SK-N-SH (cell line): Measurements from ENCODE around the gene PSMB5. TPM values are rescaled to one million over a fixed set of nuclear protein-coding genes. Genes with fewer than 3 reads are reported as not detected.

Source experiments
- CTCF ChIA-PET: fragments of 300-600, 350-600 bp; formaldehyde crosslinking; extraction: SDS; loops from one replicate; lab custom pipeline; 2021; lab: Yijun Ruan, JAX
- POLR2A ChIA-PET: fragments of 350-600 bp; sonication (Branson Sonifier 250); formaldehyde crosslinking; extraction: SDS; loops from one replicate; lab custom pipeline; 2020; ENCODE audit warnings: antibody characterized with exemption, inconsistent platforms; lab: Yijun Ruan, JAX
- DNase-seq: peaks from one replicate; pipeline ENCODE4 v3.0.0; 2012
- H2AFZ ChIP-seq: fragments of 200-600 bp; sonication (generic); 2 replicates; pipeline ENCODE4 v1.8.1; 2016; ENCODE audit warnings: antibody characterized with exemption, mild to moderate bottlenecking, low read depth
- H3F3A ChIP-seq: fragments of 200-600 bp; sonication (generic); replicated peaks from 2 replicates; pipeline ENCODE3; 2016; ENCODE audit warnings: antibody characterized with exemption, mild to moderate bottlenecking; ENCODE audit not compliant: insufficient read depth
- H3K27ac ChIP-seq, 2 experiments: fragments of 200-500 bp in 1 of 2; fragments of 200-600 bp in 1 of 2; sonication (Bioruptor generic) in 1 of 2; sonication (generic), shearing (Covaris generic) in 1 of 2; 2 replicates each; pipeline versions ENCODE4 v1.5.1 to v1.6.1; 2014 to 2016; ENCODE audit warnings: low read depth in 2 of 2, inconsistent platforms in 1 of 2, low read length in 1 of 2, mild to moderate bottlenecking in 1 of 2, mixed read lengths in 1 of 2
- H3K27me3 ChIP-seq: fragments of 200-600 bp; sonication (generic), shearing (Covaris generic); 2 replicates; pipeline ENCODE4 v1.6.1; 2016; ENCODE audit warnings: mixed run types; ENCODE audit not compliant: insufficient read depth
- H3K36me3 ChIP-seq, 2 experiments: fragments of 200-500 bp in 1 of 2; fragments of 200-600 bp in 1 of 2; sonication (Bioruptor generic) in 1 of 2; sonication (generic) in 1 of 2; replicated peaks in 1 of 2; 2 replicates each; pipeline versions ENCODE3 to v1.5.1; 2014 to 2016; ENCODE audit warnings: low read length in 1 of 2, mild to moderate bottlenecking in 1 of 2; ENCODE audit not compliant: insufficient read depth in 2 of 2, control insufficient read depth in 1 of 2
- H3K4me1 ChIP-seq, 2 experiments: fragments of 200-500 bp in 1 of 2; fragments of 200-600 bp in 1 of 2; sonication (Bioruptor generic) in 1 of 2; sonication (generic), shearing (Covaris generic) in 1 of 2; 2 replicates each; pipeline versions ENCODE4 v1.5.1 to v1.6.1; 2014 to 2016; ENCODE audit warnings: low read depth in 1 of 2, low read length in 1 of 2, mixed run types in 1 of 2; ENCODE audit not compliant: insufficient read depth in 2 of 2, control insufficient read depth in 1 of 2
- H3K4me2 ChIP-seq: fragments of 200-600 bp; sonication (generic), shearing (Covaris generic); 2 replicates; pipeline ENCODE4 v1.6.1; 2017; ENCODE audit warnings: mixed run types
- H3K4me3 ChIP-seq, 2 experiments: fragments of 200-500 bp in 1 of 2; fragments of 200-600 bp in 1 of 2; sonication (Bioruptor generic) in 1 of 2; sonication (generic), shearing (Covaris generic) in 1 of 2; 2 replicates each; pipeline versions ENCODE4 v1.5.1 to v1.8.1; 2014 to 2016; ENCODE audit warnings: low read depth in 2 of 2, inconsistent platforms in 1 of 2, low read length in 1 of 2, mild to moderate bottlenecking in 1 of 2, mixed read lengths in 1 of 2, moderate library complexity in 1 of 2
- H3K79me2 ChIP-seq: fragments of 200-600 bp; sonication (generic); 2 replicates; pipeline ENCODE4 v1.8.1; 2017; ENCODE audit warnings: mild to moderate bottlenecking; ENCODE audit not compliant: insufficient read depth
- H3K9ac ChIP-seq: fragments of 200-600 bp; sonication (generic); 2 replicates; pipeline ENCODE4 v1.6.1; 2017; ENCODE audit warnings: mixed run types
- H3K9me2 ChIP-seq: fragments of 200-600 bp; sonication (generic); 2 replicates; pipeline ENCODE4 v1.6.1; 2017; ENCODE audit warnings: mixed run types
- H3K9me3 ChIP-seq: fragments of 200-600 bp; sonication (generic); 2 replicates; pipeline ENCODE4 v1.6.1; 2017; ENCODE audit warnings: mixed run types, mild to moderate bottlenecking, moderate library complexity
- H4K20me1 ChIP-seq: fragments of 200-600 bp; sonication (generic); 2 replicates; pipeline ENCODE4 v1.6.1; 2017; ENCODE audit warnings: mild to moderate bottlenecking, mixed run types; ENCODE audit not compliant: insufficient read depth
- CHD2 ChIP-seq: fragments of 150-350 bp; IDR thresholded peaks from 2 replicates; pipeline ENCODE4 v1.6.1; 2018; ENCODE audit warnings: low read length; ENCODE audit not compliant: partially characterized antibody
- CTCF ChIP-seq: fragments of 200-600 bp; sonication (generic); IDR thresholded peaks from 2 replicates; pipeline ENCODE4 v1.6.1; 2017; ENCODE audit warnings: antibody characterized with exemption, mild to moderate bottlenecking, moderate library complexity
- FOXM1 ChIP-seq: IDR thresholded peaks from 2 replicates; pipeline ENCODE4 v1.4.0; 2012; ENCODE audit warnings: low read depth, mild to moderate bottlenecking
- IRF3 ChIP-seq: fragments of 150-350 bp; IDR thresholded peaks from 2 replicates; pipeline ENCODE4 v1.6.1; 2016; ENCODE audit warnings: mild to moderate bottlenecking, low read depth, low read length
- MAX ChIP-seq: IDR thresholded peaks from 2 replicates; pipeline ENCODE4 v1.4.0; 2012; ENCODE audit warnings: low read depth
- MXI1 ChIP-seq: IDR thresholded peaks from 2 replicates; pipeline ENCODE4 v1.6.1; 2012; ENCODE audit warnings: mild to moderate bottlenecking, low read depth, low read length, improper control_type of control experiment
- NFIC ChIP-seq: IDR thresholded peaks from 2 replicates; pipeline ENCODE4 v1.4.0; 2012; ENCODE audit warnings: borderline replicate concordance
- POLR2AphosphoS5 ChIP-seq: IDR thresholded peaks from 2 replicates; pipeline ENCODE4 v1.6.1; 2012; ENCODE audit warnings: low read depth, low read length
- RAD21 ChIP-seq: IDR thresholded peaks from 2 replicates; pipeline ENCODE4 v1.6.1; 2012; ENCODE audit warnings: mild to moderate bottlenecking, low read length
- RFX5 ChIP-seq: IDR thresholded peaks from 2 replicates; pipeline ENCODE4 v1.6.1; 2012; ENCODE audit warnings: mild to moderate bottlenecking, improper control_type of control experiment, low read length
- SMC3 ChIP-seq: IDR thresholded peaks from 2 replicates; pipeline ENCODE4 v1.6.1; 2012; ENCODE audit warnings: low read depth, low read length, improper control_type of control experiment
- TCF12 ChIP-seq: IDR thresholded peaks from 2 replicates; pipeline ENCODE4 v1.4.0; 2012
- TEAD4 ChIP-seq: IDR thresholded peaks from 2 replicates; pipeline ENCODE4 v1.4.0; 2012; ENCODE audit warnings: mild to moderate bottlenecking, borderline replicate concordance; ENCODE audit not compliant: insufficient read depth
- USF1 ChIP-seq: IDR thresholded peaks from 2 replicates; pipeline ENCODE4 v1.4.0; 2012; ENCODE audit warnings: low read depth, borderline replicate concordance
- YY1 ChIP-seq: IDR thresholded peaks from 2 replicates; pipeline ENCODE4 v1.4.0; 2012; ENCODE audit warnings: low read depth, mild to moderate bottlenecking
- ZBTB33 ChIP-seq: IDR thresholded peaks from 2 replicates; pipeline ENCODE4 v1.4.0; 2012; ENCODE audit warnings: low read depth, borderline replicate concordance
- WGBS: methylation state at CpG from one replicate; pipeline ENCODE4 v1.1.6; 2017; ENCODE audit warnings: low lambda C conversion rate; 5-methylcytosine and 5-hydroxymethylcytosine counted together
- polyA plus RNA-seq, 3 experiments: library from polyadenylated mRNA; depleted of rRNA; stranded (reverse); fragments of >200 nt; gene quantifications; 2 replicates each; pipeline ENCODE4 v1.2.3, GENCODE V29; 2012

PSMB5 gene
- polyA plus RNA-seq, 1 of the 3 experiments (the other 2 are of a cell fraction), result 337 TPM

GRCh38 chr14:23052182-23052623 is 17.5 kb upstream of the PSMB5 start:
- POLR2A ChIA-PET, result interaction anchor here (1.7 to 2.1 kb wide), 2 partner anchors 45 to 66 kb away, joined by 4 to 5 read pairs; no protein-coding TSS in a partner anchor
- no peak overlapping the region for H2AFZ ChIP-seq
- DNase-seq, result no peak
- peaks cover 6% of the 10 kb centered on the region; the same call in 1 of the 2 replicates for H3K79me2 ChIP-seq
- peaks cover 12% of the 10 kb centered on the region for H3F3A ChIP-seq
- H4K20me1 ChIP-seq, result no peaks in the 10 kb centered on the region
- H3K27me3 ChIP-seq, result no peaks in the 10 kb centered on the region
- H3K27ac ChIP-seq, result no peak overlapping the region
- 94% methylated on average over 10 of the region's 14 CpGs for WGBS
- no peak overlapping the region for H3K4me3 ChIP-seq
- H3K4me2 ChIP-seq, result no peak overlapping the region
- CTCF ChIA-PET, result interaction anchor here (0.7 to 33.1 kb wide), 5 partner anchors 9 to 180 kb away, joined by 3 to 1566 read pairs (median 6); partner anchors contain the start of gene AJUBA
- 0 out of 2 replicates have a peak, but pooled peaks have one; percentile 17 for TF ChIP-seq CTCF
- TF ChIP-seq IRF3, result no peak
- no peak for TF ChIP-seq FOXM1
- no peak for TF ChIP-seq MXI1
- no peak for TF ChIP-seq POLR2AphosphoS5
- TF ChIP-seq TEAD4, result no peak
- no peak for TF ChIP-seq YY1
- TF ChIP-seq USF1, result no peak
- TF ChIP-seq CHD2, result no peak
- 0 out of 2 replicates have a peak, but pooled peaks have one; percentile 4 for TF ChIP-seq SMC3
- no peak for TF ChIP-seq NFIC
- no peak for TF ChIP-seq ZBTB33
- no peak for TF ChIP-seq RFX5
- no peak for TF ChIP-seq TCF12
- no peak for TF ChIP-seq MAX
- peak; percentile 33; the same call in 1 of the 2 replicates for TF ChIP-seq RAD21
- no peaks in the 10 kb centered on the region for H3K9me3 ChIP-seq
- H3K4me1 ChIP-seq, result peaks cover 14 to 25% of the 10 kb centered on the region in 2 experiments; a peak in 3 of 4 replicates
- H3K9me2 ChIP-seq, result no peaks in the 10 kb centered on the region
- no peak overlapping the region for H3K9ac ChIP-seq
- peaks cover 0 to 11% of the 10 kb centered on the region in 2 experiments for H3K36me3 ChIP-seq
